H1 (cell line): Measurements from ENCODE around the gene NADK2. TPM values are rescaled to one million over a fixed set of nuclear protein-coding genes. Genes with fewer than 3 reads are reported as not detected.

ENCODE experiments used
- CTCF ChIA-PET: fragments of 300-600 bp; sonication (Branson Sonifier 250); formaldehyde crosslinking; loops from one replicate; lab custom pipeline; 2021; ENCODE audit not compliant: partially characterized antibody; lab: Charles Lee
- POLR2A ChIA-PET: fragments of 300-600 bp; sonication (Branson Sonifier 250); formaldehyde crosslinking; loops from one replicate; lab custom pipeline; 2021; ENCODE audit warnings: inconsistent platforms; ENCODE audit not compliant: partially characterized antibody; lab: Charles Lee
- DNase-seq, 2 experiments: peaks; one replicate each; pipeline versions ENCODE4 v3.0.0 to v3.0.0-alpha.2; 2010 to 2022; ENCODE audit warnings: low spot score in 2 of 2, low read depth in 1 of 2, mixed read lengths in 1 of 2
- FAIRE-seq: peaks from 2 replicates; lab custom pipeline; 2011; peaks lifted over from hg19 to GRCh38; lab: Jason Lieb, UNC
- H2AFZ ChIP-seq: 2 replicates; pipeline ENCODE4 v1.8.1; 2012; ENCODE audit warnings: low read length, inconsistent platforms
- H2AK5ac ChIP-seq: 2 replicates; pipeline ENCODE4 v1.6.1; 2013; ENCODE audit warnings: low read depth, low read length
- H2BK120ac ChIP-seq: replicated peaks from 2 replicates; pipeline ENCODE3; 2013; ENCODE audit warnings: low read depth, low read length, inconsistent platforms
- H2BK12ac ChIP-seq: 2 replicates; pipeline ENCODE4 v1.6.1; 2013; ENCODE audit warnings: low read depth, low read length
- H2BK15ac ChIP-seq: 2 replicates; pipeline ENCODE4 v1.6.1; 2013; ENCODE audit warnings: low read length
- H2BK20ac ChIP-seq: 2 replicates; pipeline ENCODE4 v1.6.1; 2013; ENCODE audit warnings: low read length
- H2BK5ac ChIP-seq: 2 replicates; pipeline ENCODE4 v1.6.1; 2013; ENCODE audit warnings: low read depth, low read length
- H3K14ac ChIP-seq: 2 replicates; pipeline ENCODE4 v1.6.1; 2013; ENCODE audit warnings: inconsistent platforms; ENCODE audit not compliant: insufficient read length
- H3K18ac ChIP-seq: 2 replicates; pipeline ENCODE4 v1.6.1; 2013; ENCODE audit warnings: low read length; ENCODE audit errors: extremely low read depth
- H3K23ac ChIP-seq: 2 replicates; pipeline ENCODE4 v1.6.1; 2013; ENCODE audit warnings: inconsistent platforms; ENCODE audit not compliant: insufficient read length
- H3K23me2 ChIP-seq: 2 replicates; pipeline ENCODE4 v1.6.1; 2013; ENCODE audit warnings: low read depth, low read length
- H3K27ac ChIP-seq: 2 replicates; pipeline ENCODE4 v1.6.1; 2011; ENCODE audit warnings: low read depth, low read length, inconsistent platforms
- H3K27me3 ChIP-seq, 4 experiments: replicated peaks in 1 of 4; 1 replicate in 1 of 4; 2 replicates in 3 of 4; pipeline versions ENCODE4 v1.6.1 to v1.8.1; 2011 to 2013; ENCODE audit warnings: low read length in 3 of 4, mild to moderate bottlenecking in 3 of 4, inconsistent platforms in 2 of 4, mixed read lengths in 2 of 4, moderate library complexity in 1 of 4; ENCODE audit not compliant: control insufficient read depth in 3 of 4, insufficient read depth in 3 of 4; ENCODE audit errors: extremely low read depth in 1 of 4
- H3K36me3 ChIP-seq, 4 experiments: 2 replicates each; pipeline versions ENCODE4 v1.6.1 to v1.8.1; 2011 to 2013; ENCODE audit warnings: mild to moderate bottlenecking in 4 of 4, low read length in 3 of 4, moderate library complexity in 2 of 4, control low read depth in 1 of 4, inconsistent platforms in 1 of 4; ENCODE audit not compliant: insufficient read depth in 4 of 4, control insufficient read depth in 2 of 4
- H3K4ac ChIP-seq: replicated peaks from 2 replicates; pipeline ENCODE3; 2013; ENCODE audit warnings: low read length, low read depth, mixed read lengths, inconsistent platforms; ENCODE audit not compliant: insufficient read length
- H3K4me1 ChIP-seq, 4 experiments: replicated peaks in 1 of 4; 1 replicate in 1 of 4; 2 replicates in 3 of 4; pipeline versions ENCODE4 v1.6.1 to v1.8.1; 2011 to 2013; ENCODE audit warnings: low read length in 3 of 4, inconsistent platforms in 2 of 4, mixed read lengths in 1 of 4; ENCODE audit not compliant: insufficient read depth in 4 of 4, control insufficient read depth in 3 of 4
- H3K4me2 ChIP-seq, 2 experiments: 2 replicates each; pipeline versions ENCODE4 v1.6.1 to v1.8.1; 2011 to 2013; ENCODE audit warnings: low read depth in 2 of 2, low read length in 2 of 2, control low read depth in 1 of 2, inconsistent platforms in 1 of 2, mild to moderate bottlenecking in 1 of 2; ENCODE audit not compliant: insufficient read depth in 1 of 2
- H3K4me3 ChIP-seq, 4 experiments: fragments of 200-600, 300-600 bp in 1 of 4; sonication (generic), shearing (Covaris generic), sonication (Bioruptor Twin) in 1 of 4; 2 replicates each; pipeline versions ENCODE4 v1.5.1 to v1.8.1; 2011 to 2016; ENCODE audit warnings: low read length in 4 of 4, low read depth in 3 of 4, control low read depth in 2 of 4, inconsistent platforms in 2 of 4, mild to moderate bottlenecking in 2 of 4, mixed read lengths in 1 of 4, moderate library complexity in 1 of 4; ENCODE audit not compliant: insufficient read depth in 2 of 4; ENCODE audit errors: extremely low read depth in 1 of 4
- H3K56ac ChIP-seq: replicated peaks from 2 replicates; pipeline ENCODE3; 2013; ENCODE audit warnings: low read depth, mild to moderate bottlenecking, mixed read lengths, low read length, inconsistent platforms; ENCODE audit not compliant: insufficient read length
- H3K79me1 ChIP-seq: 2 replicates; pipeline ENCODE4 v1.6.1; 2013; ENCODE audit warnings: low read depth, low read length, control low read depth
- H3K79me2 ChIP-seq, 2 experiments: 2 replicates each; pipeline versions ENCODE4 v1.6.1 to v1.8.1; 2012 to 2013; ENCODE audit warnings: low read length in 2 of 2, mild to moderate bottlenecking in 2 of 2, inconsistent platforms in 1 of 2; ENCODE audit not compliant: insufficient read depth in 2 of 2, control insufficient read depth in 1 of 2
- H3K9ac ChIP-seq, 4 experiments: replicated peaks in 1 of 4; 1 replicate in 1 of 4; 2 replicates in 3 of 4; pipeline versions ENCODE4 v1.6.1 to v1.8.1; 2011 to 2013; ENCODE audit warnings: low read depth in 3 of 4, low read length in 3 of 4, control low read depth in 2 of 4, mild to moderate bottlenecking in 2 of 4, moderate library complexity in 2 of 4, inconsistent platforms in 1 of 4; ENCODE audit errors: extremely low read depth in 1 of 4
- H3K9me3 ChIP-seq, 2 experiments: 2 replicates each; pipeline versions ENCODE4 v1.6.1 to v1.8.1; 2012 to 2013; ENCODE audit warnings: mild to moderate bottlenecking in 2 of 2, moderate library complexity in 2 of 2, control low read depth in 1 of 2, inconsistent platforms in 1 of 2, low read depth in 1 of 2, low read length in 1 of 2, mixed read lengths in 1 of 2; ENCODE audit not compliant: insufficient read depth in 2 of 2
- H4K20me1 ChIP-seq, 2 experiments: replicated peaks in 1 of 2; 2 replicates each; pipeline versions ENCODE3 to v1.8.1; 2011 to 2013; ENCODE audit warnings: inconsistent platforms in 2 of 2, low read length in 2 of 2, mild to moderate bottlenecking in 1 of 2; ENCODE audit not compliant: insufficient read depth in 2 of 2, control insufficient read depth in 1 of 2
- H4K5ac ChIP-seq: 2 replicates; pipeline ENCODE4 v1.6.1; 2013; ENCODE audit warnings: low read length, low read depth, mixed read lengths, inconsistent platforms; ENCODE audit not compliant: insufficient read length
- H4K8ac ChIP-seq: 2 replicates; pipeline ENCODE4 v1.8.0; 2013; ENCODE audit warnings: mild to moderate bottlenecking, moderate library complexity, low read length, inconsistent platforms; ENCODE audit not compliant: insufficient read depth; ENCODE audit errors: extremely low read depth
- H4K91ac ChIP-seq: replicated peaks from 2 replicates; pipeline ENCODE3; 2013; ENCODE audit warnings: low read length, mixed read lengths, inconsistent platforms; ENCODE audit not compliant: insufficient read length
- CBX8 ChIP-seq: fragments of 300-800, 300-1000 bp; sonication (generic); IDR thresholded peaks from 2 replicates; pipeline ENCODE4 v1.7.1; 2016; ENCODE audit warnings: low read depth, low read length, borderline replicate concordance
- POLR2A ChIP-seq, 2 experiments: IDR thresholded peaks; 1 replicate in 1 of 2; 2 replicates in 1 of 2; pipeline ENCODE4 v1.6.1; 2011; ENCODE audit warnings: low read depth in 2 of 2, low read length in 2 of 2, mild to moderate bottlenecking in 2 of 2; ENCODE audit errors: control extremely low read depth in 1 of 2
- SP4 ChIP-seq: IDR thresholded peaks from 2 replicates; pipeline ENCODE4 v1.6.1; 2012; ENCODE audit warnings: low read length, inconsistent platforms
- ZNF274 ChIP-seq: IDR thresholded peaks from 2 replicates; pipeline ENCODE4 v1.7.0; 2012; ENCODE audit warnings: low read length, borderline replicate concordance; ENCODE audit errors: extremely low read depth
- WGBS, 2 experiments: shearing (Covaris generic) in 1 of 2; methylation state at CpG; one replicate each; pipeline versions ENCODE4 v1.1.6 to v1.1.7; 2013 to 2015; ENCODE audit warnings: low lambda C conversion rate in 2 of 2, mixed read lengths in 2 of 2, inconsistent platforms in 1 of 2, low coverage in 1 of 2, missing lambda C conversion rate in 1 of 2; ENCODE audit not compliant: insufficient replicate concordance in 2 of 2, insufficient coverage in 1 of 2, insufficient read length in 1 of 2; ENCODE audit errors: extremely low coverage in 1 of 2, missing lambda C conversion rate in 1 of 2; 5-methylcytosine and 5-hydroxymethylcytosine counted together
- polyA plus RNA-seq, 7 experiments: library from polyadenylated mRNA; depleted of rRNA in 3 of 7; stranded (reverse) in 5 of 7; unstranded in 2 of 7; fragments of >200 nt in 5 of 7; fragments of 200-250 nt in 2 of 7; gene quantifications; 1 replicate in 5 of 7; 2 replicates in 1 of 7; 4 replicates in 1 of 7; pipeline versions ENCODE4 v1.2.1 to v1.2.3, GENCODE V29; 2011 to 2013; ENCODE audit warnings: missing spikeins in 2 of 7, mixed read lengths in 2 of 7
- total RNA-seq: library from RNA; stranded (reverse); fragmentation: NEBNext Ultra II Directional; extraction: Animal tissue kit (Norgen Biotek cat#: 25700); gene quantifications from 2 replicates; pipeline ENCODE4 v1.2.1, GENCODE V29; 2021

Gene NADK2
- total and polyA plus RNA-seq, 2 of the 8 experiments (the other 6 are each of a cell fraction or from before 2014, with no cell fraction given), result 3.4 to 16.1 TPM

- no peaks in the 10 kb centered on the region for H3K79me1 ChIP-seq
- no peak overlapping the region for H2BK5ac ChIP-seq
- H3K9ac ChIP-seq, result no peak overlapping the region
- TF ChIP-seq POLR2A (IDR thresholded peaks at IDR 0.05; ENCODE audit: control extremely low read depth in 1 of 2, low read depth in 2 of 2, low read length in 2 of 2) (no peak), ZNF274 (no peak), SP4 (no peak), CBX8 (no peak)
- H3K27ac ChIP-seq, result no peak overlapping the region
- no peak overlapping the region for H3K14ac ChIP-seq
- no peaks in the 10 kb centered on the region for H3K79me2 ChIP-seq
- no peak overlapping the region for H3K23ac ChIP-seq
- H3K18ac ChIP-seq, result no peak overlapping the region
- no peak overlapping the region for H2BK15ac ChIP-seq
- 91% methylated on average over 6 of the region's 6 CpGs; no CpG with 5 or more reads in 1 of the 2 experiments for WGBS, 2 experiments
- no peaks in the 10 kb centered on the region for H3K23me2 ChIP-seq
- CTCF ChIA-PET, result interaction anchor here (1.1 kb wide), 1 partner anchor 20 kb away, joined by 3 read pairs; the partner anchor contains the start of gene NADK2
- POLR2A ChIA-PET, result interaction anchor here (0.9 kb wide), 1 partner anchor 195 kb away, joined by 3 read pairs; no protein-coding TSS in a partner anchor
- no peak overlapping the region for H2BK120ac ChIP-seq
- H3K4me1 ChIP-seq, result no peaks in the 10 kb centered on the region
- no peaks in the 10 kb centered on the region for H4K20me1 ChIP-seq
- H2AFZ ChIP-seq, result no peak overlapping the region
- no peak for DNase-seq
- H4K91ac ChIP-seq, result no peak overlapping the region
- H3K9me3 ChIP-seq, result no peaks in the 10 kb centered on the region
- H3K36me3 ChIP-seq, result no peaks in the 10 kb centered on the region
- no peak overlapping the region for H2BK12ac ChIP-seq
- no peak overlapping the region for H3K4me2 ChIP-seq
- H3K27me3 ChIP-seq, result no peaks in the 10 kb centered on the region
- no peak overlapping the region for H3K56ac ChIP-seq
- H4K5ac ChIP-seq, result no peak overlapping the region
- H3K4me3 ChIP-seq, result no peak overlapping the region
- no peak overlapping the region for H2BK20ac ChIP-seq
- no peak for FAIRE-seq
- H4K8ac ChIP-seq, result no peak overlapping the region
- no peak overlapping the region for H2AK5ac ChIP-seq
- H3K4ac ChIP-seq, result no peak overlapping the region
Observed at GRCh38 chr5:36261186-36261585, 19.5 kb upstream of the NADK2 start.
